Fibroblast of skin of right biceps (primary cell): Measurements from ENCODE around the gene COA1.
"Not testable (repeated sequence)": the region's sequence is repeated elsewhere in the genome, so short reads cannot be mapped to it uniquely, and the experiment has no call there.

ENCODE experiments used
- DNase-seq: peaks from one replicate; pipeline ENCODE4 v3.0.0-alpha.2; 2013

The COA1 gene, protein sequence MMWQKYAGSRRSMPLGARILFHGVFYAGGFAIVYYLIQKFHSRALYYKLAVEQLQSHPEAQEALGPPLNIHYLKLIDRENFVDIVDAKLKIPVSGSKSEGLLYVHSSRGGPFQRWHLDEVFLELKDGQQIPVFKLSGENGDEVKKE

DNA sequence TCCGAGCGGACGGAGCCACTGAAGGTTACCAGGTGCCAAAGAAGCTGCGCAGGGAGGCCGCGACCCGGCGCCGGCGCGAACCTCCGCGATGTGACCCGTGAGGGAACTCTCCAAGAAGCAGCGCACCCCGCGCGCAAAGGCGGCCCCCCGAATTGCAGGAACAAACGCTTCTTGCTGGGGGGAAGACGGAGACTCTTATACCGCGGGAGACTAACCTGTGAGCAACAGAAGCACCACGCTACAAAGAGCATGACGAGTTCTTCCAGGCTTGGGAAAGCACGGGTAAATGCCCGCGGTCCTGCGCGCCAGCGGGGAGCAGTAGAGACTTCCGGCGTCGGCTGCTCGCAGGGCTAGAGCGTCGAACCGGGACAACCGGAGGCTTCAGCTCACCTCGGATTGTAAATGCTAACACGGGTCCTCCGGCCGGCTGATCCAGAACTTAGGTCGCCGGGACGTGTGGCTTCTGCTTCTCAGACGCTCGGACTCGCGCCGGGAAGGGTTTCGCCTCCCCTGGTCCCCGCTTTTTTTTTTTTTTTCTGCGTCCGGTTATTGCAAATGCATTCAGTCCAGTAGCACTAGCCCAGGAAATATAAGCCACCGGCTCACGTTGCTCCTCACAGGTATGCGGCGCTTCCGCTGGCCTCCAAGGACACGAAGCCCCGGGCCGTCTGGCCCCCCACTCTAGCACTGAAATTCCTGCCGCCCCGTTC is at the start of gene COA1:
COA1 (minus strand) TSS at position 310 of the 710 bp plus-strand sequence. CDS start 80,909 bp downstream, outside the sequence.
- peak; percentile 87 for DNase-seq

DNA sequence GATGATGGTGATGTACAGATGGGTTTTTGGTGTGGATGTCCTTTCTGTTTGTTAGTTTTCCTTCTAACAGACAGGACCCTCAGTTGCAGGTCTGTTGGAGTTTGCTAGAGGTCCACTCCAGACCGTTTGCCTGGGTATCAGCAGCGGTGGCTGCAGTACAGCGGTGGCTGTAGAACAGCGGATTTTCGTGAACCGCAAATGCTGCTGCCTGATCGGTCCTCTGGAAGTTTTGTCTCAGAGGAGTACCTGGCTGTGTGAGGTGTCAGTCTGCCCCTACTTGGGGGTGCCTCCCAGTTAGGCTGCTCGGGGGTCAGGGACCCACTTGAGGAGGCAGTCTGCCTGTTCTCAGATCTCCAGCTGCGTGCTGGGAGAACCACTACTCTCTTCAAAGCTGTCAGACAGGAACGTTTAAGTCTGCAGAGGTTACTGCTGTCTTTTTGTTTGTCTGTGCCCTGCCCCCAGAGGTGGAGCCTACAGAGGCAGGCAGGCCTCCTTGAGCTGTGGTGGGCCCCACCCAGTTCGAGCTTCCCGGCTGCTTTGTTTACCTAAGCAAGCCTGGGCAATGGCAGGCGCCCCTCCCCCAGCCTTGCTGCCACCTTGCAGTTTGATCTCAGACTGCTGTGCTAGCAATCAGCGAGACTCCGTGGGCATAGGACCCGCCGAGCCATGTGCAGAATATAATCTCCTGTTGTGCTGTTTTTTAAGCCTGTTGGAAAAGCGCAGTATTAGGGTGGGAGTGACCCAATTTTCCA is 49.1 kb upstream of the COA1 start:
- not testable (repeated sequence) for DNase-seq

DNA sequence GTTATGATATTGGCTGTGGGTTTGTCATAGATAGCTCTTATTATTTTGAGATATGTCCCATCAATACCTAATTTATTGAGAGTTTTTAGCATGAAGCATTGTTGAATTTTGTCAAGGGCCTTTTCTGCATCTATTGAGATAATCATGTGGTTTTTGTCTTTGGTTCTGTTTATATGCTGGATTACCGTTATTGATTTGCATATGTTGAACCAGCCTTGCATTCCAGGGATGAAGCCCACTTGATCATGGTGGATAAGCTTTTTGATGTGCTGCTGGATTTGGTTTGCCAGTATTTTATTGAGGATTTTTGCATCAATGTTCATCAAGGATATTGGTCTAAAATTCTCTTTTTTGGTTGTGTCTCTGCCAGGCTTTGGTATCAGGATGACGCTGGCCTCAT is 45.9 kb upstream of the COA1 start:
- not testable (repeated sequence) for DNase-seq

DNA sequence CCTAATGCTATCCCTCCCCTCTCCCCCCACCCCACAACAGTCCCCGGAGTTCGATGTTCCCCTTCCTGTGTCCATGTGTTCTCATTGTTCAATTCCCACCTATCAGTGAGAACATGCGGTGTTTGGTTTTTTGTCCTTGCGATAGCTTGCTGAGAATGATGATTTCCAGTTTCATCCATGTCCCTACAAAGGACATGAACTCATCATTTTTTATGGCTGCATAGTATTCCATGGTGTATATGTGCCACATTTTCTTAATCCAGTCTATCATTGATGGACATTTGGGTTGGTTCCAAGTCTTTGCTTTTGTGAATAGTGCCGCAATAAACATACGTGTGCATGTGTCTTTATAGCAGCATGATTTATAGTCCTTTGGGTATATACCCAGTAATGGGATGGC is 43.9 kb upstream of the COA1 start:
- DNase-seq = not testable (repeated sequence)

DNA sequence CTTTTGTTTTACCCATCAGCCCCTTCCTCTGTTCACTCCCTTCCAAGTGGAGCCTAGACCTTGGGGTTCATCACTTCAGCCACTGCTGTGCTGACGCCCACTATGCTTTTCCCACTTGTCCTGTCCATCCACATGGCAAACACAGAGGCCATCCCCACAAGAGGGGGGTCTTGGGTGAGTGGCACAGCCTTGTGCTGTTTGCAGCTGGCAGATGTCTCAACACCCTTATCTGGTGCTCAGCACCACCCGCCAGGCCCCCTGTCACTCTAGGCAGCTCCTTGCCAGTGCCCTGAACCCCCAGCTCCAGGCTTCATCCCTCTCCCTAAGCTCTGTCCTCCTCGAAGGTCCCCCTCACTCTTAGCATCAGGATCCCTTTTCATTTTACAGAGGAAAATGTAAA is 42.2 kb upstream of the COA1 start:
- no peak for DNase-seq

DNA sequence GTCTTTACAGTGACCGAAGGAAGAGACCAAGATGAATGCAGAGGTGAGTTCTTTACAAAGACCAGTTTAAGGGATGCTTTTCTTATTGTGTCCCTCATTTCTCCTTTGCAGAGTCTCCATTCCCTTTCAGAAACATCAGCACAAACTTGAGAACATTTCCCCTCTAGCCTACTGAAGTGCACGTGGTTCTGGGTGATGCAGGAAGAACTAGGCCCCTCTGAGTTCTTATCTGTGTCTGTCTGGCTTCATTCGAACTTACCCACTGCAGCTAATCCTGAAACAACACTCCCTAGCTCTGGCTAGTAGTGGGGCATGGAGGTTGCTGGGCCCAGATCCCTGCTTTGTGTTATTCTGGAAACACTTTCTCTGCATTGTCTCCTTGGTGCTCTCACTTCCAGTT is 41.8 kb upstream of the COA1 start:
- no peak for DNase-seq

DNA sequence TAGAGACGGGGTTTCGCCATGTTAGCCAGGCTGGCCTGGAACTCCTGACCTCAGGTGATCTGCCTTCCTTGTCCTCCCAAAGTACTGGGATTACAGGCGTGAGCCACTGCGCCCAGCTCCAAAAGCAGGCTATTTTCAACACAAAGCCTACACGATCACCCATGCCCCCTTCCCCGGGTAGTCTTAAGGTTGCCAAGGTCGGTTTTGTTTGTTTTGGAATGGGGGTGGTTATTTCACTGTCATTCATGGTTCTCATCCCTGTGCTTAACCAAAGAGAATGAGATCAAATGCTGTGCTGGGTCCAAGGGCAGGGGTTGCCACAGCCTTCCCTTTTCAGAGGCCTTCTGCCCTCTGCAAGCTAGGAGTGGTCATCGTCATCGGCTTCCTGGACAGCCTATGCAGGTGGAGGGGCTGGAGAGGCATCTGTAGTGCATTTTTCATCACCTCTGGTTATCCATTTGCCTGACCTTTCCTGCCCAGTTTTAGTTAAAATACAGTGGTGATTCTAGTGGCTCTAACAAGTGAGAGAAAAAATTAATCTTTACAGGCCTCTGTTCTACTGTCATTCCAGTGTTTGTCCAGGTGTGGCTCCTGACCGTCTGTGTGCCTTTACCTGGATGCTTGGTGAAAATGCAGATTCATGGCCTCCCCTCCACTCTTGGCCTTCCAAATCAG is 40.6 kb upstream of the COA1 start:
- DNase-seq = no peak

DNA sequence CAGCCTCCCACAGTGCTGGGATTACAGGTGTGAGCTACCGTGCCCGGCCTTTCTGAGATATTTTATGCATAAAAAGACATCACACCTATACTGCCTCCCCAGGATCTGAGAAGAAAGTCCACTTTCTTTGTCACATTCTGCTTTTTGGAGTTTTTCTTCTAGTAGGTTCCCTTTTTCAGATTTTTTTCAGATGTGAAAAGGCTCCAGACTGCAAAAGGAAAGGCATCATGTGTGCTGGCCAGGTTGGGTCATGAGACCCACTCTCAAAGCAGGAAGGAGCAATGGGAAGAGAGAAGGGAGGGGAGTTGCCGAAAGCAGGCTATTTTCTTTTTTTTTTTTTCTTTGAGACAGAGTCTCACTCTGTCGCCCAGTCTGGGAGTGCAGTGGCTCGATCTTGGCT is 40.0 kb upstream of the COA1 start:
- DNase-seq = no peak

DNA sequence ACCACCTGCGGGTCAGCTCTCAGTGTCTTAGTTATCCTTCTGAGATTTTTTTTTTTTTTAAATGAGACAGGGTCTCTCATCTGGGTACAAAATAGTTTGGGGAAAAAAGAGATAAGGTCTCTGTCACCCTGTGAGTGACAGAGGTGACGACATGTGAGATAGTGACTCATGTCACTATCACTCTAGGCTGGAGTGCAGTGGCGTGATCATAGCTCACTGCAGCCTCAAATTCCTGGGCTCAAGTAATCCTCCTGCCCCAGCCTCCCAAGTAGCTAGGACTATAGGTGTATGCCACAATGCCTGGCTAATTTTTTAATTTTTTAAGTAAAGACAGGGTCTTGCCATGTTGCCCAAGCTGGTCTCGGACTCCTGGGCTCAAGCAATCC is 39.6 kb upstream of the COA1 start:
- DNase-seq = no peak

DNA sequence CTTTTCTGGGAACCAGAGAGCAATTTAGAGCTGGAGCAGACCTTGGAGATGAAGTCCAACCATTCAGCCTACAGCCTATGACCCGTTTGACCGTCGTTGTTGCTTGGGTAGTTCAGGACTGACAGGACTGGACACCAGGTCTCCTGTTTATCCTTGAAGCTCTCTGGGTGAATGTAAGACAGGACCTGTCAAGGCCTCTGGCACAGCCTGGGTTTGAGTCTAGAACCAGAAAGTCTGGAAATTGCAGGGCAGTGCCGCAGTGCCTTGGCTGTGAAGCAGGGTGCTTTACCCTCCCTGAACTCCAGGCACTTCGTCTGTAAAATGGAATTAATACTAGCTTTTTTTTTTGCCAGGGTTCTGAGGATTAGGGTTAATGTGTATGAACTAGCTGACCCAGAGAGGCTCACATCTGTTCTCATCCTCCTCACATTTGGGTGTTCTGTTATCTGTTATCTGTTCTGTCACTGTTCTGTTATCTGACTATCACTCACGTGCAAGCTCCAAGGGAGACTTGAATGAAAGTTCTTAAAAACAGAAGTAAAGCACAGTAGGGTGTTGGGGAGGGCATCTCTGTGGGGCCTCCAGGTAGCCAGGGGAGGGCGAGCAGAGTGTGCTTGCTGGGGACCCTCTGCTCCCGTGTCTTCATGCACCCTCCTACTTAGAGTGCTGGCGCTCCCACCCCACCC is 39.0 kb upstream of the COA1 start:
- no peak for DNase-seq

DNA sequence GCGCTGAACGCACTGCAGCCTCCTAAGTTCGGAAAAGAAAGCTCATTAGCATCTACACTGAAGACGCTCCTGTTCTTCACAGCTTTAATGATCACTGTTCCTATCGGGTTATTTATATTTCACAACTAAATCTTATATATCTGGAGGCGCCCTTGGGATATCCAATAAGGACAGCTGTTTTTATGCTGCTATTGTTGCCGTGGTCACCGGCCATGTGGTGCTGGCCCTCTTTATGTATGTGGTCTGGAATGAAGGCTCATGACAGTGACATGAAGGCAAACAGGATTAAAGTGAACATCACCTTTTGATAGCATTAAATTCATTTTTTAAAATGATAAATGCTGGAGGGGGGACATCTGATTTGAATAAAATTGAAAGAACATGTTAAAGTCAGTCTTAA is 38.0 kb upstream of the COA1 start:
- DNase-seq = no peak

DNA sequence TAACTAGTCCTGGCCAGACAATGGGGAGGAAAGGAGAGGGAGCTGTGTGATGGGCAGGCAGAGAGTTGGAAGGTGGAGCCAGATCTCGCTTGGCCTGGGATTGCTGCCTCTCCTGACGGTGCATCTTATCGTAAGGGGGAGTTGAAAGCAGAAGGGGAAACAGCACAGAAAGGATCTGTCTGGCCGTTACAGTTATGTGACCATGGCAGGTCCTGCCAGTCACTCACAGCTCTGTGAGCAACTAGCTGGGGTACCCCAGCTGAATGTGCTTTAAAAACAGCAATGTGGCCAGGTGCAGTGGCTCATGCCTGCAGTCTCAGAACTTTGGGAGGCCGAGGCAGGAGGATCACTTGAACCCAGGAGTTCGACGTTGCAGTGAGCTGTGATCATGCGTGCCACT is 37.2 kb upstream of the COA1 start:
- DNase-seq = no peak

DNA sequence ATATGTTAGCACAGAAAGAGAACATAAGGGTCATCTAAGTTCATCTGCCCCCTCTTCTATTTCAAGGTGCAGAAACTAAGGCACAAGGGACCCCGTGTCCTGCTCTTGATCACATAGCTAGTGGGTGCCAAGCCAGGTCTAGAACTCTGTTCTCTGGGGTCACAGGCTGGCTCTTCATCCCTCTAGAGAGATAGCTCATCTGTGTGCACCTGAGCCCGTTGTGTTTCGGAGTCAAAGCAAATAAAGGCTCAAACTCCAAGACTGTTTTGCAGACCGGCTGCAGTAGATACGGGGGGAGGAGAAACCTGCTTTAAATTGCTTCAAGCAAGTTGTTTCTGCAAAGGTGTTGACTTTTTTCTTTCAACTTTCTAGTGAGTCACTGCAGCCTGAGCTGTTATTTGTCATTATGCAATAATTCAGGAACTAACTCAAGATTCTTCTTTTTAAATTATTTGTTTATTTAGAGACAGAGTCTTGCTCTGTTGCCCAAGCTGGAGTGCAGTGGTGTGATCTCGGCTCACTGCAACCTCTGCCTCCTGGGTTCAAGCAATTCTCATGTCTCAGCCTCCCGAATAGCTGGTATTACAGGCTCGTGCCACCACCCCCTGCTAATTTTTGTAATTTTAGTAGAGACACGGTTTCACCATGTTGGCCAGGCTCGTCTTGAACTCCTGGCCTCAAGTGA is 35.6 kb upstream of the COA1 start:
- peak; percentile 16 for DNase-seq

DNA sequence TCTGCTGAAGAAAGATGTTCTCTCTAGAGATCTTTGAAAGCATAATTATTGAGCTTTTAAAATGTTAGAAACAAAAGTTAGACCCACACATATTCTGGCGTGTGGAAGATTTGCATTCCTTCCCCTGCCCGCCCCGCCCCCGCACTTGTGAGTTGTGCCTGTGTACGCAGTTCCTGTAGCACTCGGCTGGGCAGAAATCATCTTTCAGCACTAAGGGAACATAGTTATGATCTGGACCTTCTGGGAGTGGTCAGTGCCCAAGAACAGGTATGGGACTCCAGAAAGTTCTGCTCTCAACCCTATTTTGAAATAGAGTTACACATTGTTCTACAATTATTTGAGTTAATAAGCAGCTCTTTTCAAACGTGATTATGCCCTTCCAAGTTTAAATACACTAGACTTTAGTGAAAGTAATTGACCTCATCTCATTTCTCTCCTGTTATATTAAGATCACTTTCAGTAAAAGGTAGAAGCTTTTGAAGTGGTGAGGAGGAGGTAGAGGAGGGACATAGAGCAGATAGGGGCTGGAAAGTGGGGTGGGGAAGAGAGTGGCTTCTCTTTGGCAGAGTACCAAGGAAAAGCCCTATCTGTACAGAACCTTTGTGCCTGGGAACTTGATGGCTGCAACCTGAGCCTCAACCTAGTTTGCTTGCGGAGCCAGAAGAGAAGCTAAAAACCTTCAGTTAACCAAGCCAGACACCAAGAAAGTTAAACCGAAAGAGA is 34.9 kb upstream of the COA1 start:
- no peak for DNase-seq

DNA sequence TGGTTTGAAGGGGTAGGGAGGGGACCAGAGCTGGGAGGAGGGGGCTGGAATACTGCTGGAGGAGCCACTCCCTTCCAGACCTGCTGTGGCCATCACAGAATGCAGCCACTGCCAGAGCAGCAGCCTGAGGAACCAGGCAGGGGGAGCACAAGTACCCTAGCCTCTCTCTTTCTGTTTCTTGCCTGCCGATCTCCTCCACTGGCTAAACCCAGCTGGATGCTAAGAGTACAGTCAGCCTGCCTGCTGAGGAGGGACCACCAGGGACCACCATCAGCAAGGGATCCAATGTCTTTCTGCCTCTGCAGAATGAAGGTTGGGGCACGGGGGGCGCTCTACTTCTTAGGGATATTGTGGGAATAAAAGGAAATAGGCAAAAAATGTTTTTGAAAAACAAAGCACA is 33.9 kb upstream of the COA1 start:
- DNase-seq = no peak

DNA sequence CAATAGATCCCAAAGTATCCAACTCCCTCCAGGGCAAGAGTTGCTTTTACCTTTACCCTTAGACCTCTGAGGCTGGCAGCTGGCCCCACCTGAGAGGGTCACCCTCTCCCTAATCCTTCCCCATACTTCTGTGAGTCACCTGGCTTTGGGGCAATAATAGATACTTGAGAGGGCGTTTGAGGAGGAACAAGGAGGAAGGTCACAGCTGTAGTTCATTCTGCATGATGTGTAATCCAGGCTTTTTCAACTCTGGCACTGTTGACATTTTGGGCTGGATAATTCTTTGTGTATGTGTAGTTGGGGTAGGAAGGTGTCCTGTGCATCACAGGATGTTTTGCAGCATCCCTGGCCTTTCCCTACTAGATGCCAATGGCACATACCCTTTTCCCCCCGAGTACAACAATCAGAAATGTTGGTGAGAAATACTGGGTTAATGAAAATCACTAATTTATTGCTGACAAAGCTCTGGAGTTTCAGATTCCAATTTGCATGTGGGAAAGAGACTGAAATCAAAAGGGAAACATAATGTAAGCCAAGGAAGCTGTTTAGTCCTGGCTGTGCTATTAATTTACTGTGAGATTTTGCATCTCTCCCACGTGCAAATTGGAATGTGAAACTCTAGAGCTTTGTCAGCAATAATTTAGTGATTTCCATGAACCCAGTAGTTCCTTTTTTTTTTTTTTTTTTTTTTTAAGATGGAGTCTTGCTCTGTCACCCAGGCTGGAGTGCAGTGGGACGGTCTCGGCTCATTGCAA is 32.8 kb upstream of the COA1 start:
- no peak for DNase-seq

DNA sequence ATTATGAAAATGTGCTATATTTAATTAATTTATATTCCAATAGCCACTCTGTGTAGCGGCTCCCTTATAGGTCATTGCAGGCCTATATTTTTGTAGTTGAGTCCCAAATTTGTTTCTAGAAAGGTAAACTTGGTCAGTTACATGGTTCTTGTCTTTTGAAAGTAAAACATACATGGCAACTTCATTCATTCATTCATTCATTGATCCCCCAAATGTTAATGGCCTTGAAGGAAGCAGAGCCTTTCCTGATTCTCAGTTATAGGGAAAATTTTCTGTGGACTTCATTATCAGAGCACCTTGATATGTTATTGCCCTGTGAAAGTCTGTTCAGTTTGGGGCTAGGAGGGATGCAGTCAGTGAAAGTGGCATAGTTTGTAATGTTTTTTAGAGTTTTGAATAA is 32.1 kb upstream of the COA1 start:
- no peak for DNase-seq

DNA sequence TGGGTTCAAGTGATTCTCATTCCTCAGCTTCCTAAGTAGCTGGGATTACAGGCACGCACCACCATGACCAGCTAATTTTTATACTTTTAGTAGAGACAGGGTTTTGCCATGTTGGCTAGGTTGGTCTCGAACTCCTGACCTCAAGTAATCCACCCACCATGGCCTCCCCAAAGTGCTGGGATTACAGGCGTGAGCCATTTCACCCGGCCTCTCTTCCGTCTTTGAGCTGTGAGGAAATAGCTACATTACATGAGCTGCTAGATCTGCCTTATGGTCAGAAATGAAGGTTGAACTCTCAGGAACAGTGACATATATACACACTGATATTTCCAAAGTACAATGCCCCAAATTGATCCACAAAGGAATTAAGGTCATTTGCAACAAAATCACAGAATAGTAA is 31.5 kb upstream of the COA1 start:
- no peak for DNase-seq

DNA sequence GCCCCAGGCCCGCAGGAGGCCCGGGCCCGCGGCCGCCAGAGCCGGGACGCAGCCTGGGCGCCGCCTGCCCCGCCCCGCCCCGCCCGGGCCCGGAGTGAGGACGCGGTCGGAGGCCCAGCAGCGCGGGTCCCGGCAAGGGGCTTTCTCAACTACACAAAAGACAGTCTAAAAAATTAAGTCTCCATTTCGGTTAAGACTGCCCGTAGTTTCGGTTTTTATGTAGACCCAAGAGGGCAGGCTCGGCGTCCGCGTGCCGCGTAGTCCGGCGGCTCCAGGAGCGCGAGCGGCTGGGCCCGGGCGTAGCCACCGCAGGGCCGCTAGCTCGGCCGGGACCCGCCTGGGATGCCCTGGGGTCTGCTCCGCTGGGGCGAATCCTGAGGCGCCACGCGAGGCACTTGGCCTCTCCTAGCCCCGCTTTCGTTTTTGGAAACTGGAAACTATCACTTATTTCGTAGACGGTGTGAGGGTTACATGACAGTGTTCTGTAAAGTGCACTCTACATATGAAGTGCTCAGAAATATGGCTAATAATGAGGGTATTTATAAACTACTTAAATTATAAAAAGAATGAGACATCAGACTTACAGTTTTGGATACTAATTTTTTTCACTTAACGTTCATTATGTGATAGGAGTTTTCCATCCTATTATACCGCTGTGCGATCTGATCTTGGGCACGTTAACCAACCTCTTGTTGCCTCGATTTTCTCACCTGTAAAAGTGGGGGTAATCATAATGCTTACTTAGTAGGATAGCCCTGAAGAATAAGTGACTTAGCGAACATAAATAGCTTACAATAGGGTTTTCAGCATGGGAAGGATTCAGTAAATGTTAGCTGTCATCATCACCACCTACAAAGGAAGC is 29.7 kb upstream of the COA1 start:
- DNase-seq = peak; percentile 41
